Stimulated activated CD8-positive, alpha-beta memory T cell treated with anti-CD3 and anti-CD28 coated beads, Interleukin-15, amount 100 ng/mL, for 24 hours (primary cell): ENCODE measurements around the gene GLYATL1.
"Not testable (repeated sequence)": the region's sequence is repeated elsewhere in the genome, so short reads cannot be mapped to it uniquely, and the experiment has no call there.

Source experiments
- DNase-seq: peaks from one replicate; pipeline ENCODE4 v3.0.0-alpha.2; 2020; ENCODE audit warnings: low read depth

Gene GLYATL1

GRCh38 chr11:58999291-58999680, 60.0 kb downstream of the GLYATL1 start:
- no peak for DNase-seq

- DNase-seq = no peak
Observed at GRCh38 chr11:59000003-59000402, 60.7 kb downstream of the GLYATL1 start.

- not testable (repeated sequence) for DNase-seq
Observed at GRCh38 chr11:59002006-59002405, 62.7 kb downstream of the GLYATL1 start.
